Fibroblast of skin of right quadriceps (primary cell): Measurements from ENCODE around the gene GRID1.

Source experiments
- DNase-seq: peaks from one replicate; pipeline ENCODE4 v3.0.0-alpha.2; 2013

GRID1 gene

DNA sequence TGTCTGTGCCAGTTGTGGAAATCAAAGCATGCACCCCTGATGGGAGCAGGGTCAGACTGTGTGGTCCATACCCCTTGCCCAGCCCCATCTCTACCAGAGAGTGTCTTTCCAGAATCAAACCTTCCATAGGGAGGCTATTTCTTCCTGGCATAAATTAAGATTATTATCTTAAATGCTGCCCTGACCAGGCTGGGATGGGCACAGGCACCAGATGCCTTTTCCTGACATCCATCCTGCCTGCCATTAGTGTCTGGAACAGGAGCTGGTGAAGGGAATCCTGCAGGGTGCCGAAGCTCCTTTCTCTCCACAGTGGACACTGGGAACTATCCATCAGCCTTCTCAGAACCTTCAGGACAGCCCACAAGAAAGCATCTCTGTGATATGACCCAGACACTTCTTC, 296.3 kb downstream of the GRID1 start:
- no peak for DNase-seq

- no peak for DNase-seq
Measured at GRCh38 chr10:86068231-86069054, 298.2 kb downstream of the GRID1 start.

GRCh38 chr10:86067436-86068050, 299.1 kb downstream of the GRID1 start:
- DNase-seq = no peak

GRCh38 chr10:86066696-86067095, 299.9 kb downstream of the GRID1 start:
- DNase-seq = no peak

GRCh38 chr10:86065711-86066251, 300.8 kb downstream of the GRID1 start:
- DNase-seq = no peak

- no peak for DNase-seq
Measured at GRCh38 chr10:86064931-86065662, 301.5 kb downstream of the GRID1 start.

GRCh38 chr10:86064219-86064618, 302.4 kb downstream of the GRID1 start:
- DNase-seq = no peak

- DNase-seq = no peak
Measured at GRCh38 chr10:86063341-86063740, 303.3 kb downstream of the GRID1 start.

DNA sequence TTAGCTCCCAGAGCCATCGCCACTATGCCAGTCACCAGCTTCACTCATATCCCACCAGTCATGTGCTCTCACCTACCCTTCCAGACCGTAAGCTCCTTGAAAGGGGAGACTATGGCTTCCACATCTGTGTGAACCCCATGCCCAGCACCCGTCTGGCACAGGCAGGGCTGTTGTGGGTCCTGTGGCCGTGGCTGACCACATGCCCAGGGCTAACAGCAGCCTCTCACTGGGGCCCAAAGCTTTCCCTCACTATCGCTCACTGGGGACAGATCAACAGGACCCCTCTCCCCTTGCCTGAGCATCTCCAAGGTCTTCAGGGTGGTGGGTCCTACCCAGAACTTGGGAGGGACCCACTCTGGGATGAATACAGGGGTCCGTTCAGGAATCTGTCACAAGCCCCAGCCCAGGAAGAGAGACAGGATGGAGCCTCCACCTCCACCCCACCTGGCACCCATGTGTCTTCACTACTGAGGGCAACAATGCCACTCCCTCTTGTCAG, 303.9 kb downstream of the GRID1 start:
- no peak for DNase-seq

DNA sequence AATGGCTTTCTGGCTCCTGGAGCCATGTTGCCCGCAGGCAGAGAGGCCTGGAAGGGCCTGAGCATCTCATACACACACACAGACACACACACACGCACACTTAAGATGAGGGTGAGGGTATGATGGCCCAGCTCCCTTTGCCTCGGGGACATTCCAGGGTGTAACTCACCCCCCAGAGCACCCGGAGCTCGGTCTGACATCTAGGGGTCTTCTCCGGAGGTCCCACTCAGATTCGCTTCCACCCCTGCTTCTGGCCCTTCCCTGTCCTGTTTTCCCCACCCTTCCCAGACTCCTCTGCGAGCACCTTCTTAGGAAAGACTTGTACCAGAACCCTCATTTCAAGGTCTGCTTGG, 304.4 kb downstream of the GRID1 start:
- DNase-seq = no peak

DNA sequence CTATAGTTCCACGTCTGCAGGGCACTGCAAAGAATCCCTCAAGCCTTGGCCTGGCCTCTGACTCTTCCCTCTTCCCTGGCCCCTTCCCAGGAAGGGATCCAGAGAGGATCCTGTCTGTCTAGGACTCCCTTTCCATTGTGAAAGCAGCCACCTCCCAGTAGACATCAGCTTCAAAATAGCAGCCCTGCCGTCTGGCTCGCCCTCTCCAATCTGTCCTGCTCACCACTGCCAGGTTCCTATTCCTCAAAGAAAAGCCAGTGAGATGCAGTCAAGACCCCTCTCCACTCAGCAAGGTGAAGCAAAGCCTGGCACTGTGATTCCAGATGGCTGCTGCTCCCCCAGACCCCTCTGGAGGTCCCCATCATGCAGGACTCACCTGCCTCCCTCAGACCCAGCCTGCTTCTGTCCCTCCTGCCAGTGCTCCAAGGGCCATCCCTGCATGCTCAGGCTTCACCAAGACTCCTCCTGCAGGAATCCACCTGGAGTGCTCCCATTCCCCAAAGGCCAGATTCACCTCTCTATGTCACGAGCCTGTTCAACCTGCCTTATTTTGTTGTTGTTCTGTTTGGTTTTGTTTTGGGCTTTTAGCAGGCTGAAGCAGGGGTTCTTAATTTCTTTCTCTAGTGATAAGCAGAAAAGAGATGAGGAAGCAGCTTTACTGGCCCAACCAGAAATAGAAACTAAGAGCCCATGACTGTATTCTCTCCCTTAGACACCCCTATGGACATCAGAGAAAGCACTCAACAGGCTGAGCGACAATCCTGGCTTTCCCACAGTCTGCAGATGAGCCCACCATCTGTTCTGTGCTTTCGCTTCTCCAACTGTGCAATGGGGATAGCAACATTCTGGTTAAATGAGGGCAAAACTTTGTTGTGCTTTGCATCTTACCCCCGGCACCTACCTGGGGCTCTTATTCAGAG, 305.1 kb downstream of the GRID1 start:
- DNase-seq = no peak

DNA sequence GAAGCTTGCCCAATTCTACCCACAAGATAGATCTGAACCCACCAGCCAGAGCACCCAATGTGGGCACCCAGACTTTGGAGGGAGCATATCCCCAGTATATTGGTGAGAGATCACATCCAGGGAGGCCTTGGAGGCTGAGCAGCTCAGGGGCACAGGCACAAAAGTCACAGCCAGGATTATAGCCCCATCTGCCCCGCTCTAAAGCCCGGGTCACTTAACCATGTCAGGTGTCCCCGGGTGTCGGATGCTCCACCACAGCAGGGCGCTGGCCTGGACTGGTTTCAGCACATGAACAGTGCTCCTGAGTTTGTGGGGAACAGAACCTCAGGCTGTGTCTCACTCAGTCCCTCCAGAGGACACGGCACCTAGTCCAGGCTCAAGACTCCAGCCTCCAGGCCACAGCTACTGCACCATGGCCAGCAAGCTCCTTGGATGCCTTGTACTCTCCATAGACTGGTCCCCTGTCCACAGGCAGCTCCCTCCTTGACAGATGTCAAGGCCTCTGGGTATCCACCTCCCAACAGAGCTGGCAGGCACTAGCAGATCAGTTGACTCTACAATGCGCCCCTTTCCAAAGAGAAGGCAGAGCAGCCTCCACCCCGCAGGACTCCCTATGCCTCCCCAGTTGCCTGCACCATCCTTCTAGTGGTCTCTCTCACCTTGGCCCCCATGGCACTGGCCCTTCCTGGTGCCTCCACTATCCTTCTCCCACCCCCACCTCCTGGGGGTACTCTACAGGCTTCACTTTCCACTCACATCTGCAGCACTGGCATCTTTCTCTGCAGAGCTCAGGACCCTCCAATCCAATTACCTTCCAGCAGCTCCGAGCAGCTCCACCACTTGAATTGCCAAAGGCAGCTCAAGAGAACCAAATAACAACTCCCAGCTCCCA, 306.0 kb downstream of the GRID1 start:
- no peak for DNase-seq

GRCh38 chr10:86059892-86060291, 306.7 kb downstream of the GRID1 start:
- no peak for DNase-seq

DNA sequence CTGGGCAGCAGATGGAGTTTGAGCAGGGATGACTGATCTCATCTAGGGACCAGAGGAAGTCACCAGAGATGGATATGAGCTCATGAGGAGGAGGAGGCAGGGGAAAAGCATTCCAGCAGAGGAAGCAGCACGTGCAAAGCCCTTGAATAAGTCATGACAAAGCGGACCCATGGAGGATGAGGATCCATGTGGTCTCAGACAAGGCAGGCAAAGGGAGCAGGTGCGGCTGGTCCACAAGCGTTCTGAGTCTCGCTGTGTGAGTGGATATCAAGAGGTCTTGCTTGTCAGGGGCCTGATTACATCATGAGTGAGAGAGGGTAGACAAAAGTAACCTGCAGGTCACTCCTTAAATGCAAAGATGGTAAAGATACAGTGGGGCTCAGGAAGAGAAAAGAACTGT, 307.6 kb downstream of the GRID1 start:
- no peak for DNase-seq

GRCh38 chr10:86057708-86058107, 308.9 kb downstream of the GRID1 start:
- DNase-seq = no peak

DNA sequence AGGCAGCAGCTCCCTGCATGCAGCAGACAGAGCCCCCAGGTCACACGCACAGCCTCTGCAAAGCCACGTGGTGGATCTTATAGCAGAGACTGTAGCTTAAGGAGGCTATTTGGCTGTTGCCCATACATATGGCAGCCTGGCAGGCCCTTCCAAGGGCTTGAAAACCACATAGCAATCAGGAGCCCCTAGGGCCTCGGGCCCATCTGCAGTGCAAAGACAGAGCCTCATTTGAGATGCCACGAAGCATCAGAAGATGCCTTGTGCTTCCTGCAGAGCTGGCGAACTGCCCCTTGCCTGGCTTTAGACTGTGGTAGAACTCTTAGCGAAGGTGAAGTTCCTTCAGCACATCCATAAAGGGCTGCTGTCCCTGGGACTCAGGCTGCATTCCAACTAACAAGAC, 309.9 kb downstream of the GRID1 start:
- no peak for DNase-seq

DNA sequence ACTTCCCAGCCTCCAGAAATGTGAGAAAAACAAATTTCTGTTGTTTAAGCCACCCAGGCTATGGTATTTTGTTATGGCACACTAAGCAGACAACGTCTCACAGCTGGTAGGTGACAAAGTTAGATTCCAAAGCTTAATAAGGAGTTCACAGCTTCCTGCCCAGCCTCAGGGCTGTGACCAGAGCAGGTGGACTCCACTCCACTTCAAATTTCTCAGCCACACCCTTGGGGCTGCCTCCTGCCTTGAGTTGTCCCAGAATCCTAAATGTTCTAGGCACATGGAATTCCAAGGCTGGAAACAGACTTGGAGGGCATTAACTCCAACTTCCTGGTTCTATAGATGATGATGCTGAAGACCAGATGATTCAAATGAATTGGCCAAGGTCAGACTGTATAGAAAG, 310.7 kb downstream of the GRID1 start:
- no peak for DNase-seq

DNA sequence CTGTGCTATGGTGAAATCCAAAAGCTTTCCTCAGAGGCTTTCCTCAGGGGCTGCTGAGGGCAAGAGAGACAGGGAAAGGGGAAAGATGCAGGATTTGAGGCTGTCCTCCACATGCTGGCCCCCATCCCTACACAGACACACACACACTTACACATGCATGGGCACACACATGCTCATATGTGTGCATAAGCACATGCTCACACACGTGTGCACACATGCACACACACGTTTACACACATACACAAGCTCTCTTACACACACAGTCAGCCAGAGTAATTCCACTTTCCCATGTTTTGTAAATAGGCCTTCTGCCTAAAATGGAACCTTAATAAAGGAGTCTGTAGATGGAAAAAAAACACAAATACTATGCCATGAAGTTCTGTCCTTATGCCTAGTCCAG, 312.9 kb downstream of the GRID1 start:
- DNase-seq = no peak

DNA sequence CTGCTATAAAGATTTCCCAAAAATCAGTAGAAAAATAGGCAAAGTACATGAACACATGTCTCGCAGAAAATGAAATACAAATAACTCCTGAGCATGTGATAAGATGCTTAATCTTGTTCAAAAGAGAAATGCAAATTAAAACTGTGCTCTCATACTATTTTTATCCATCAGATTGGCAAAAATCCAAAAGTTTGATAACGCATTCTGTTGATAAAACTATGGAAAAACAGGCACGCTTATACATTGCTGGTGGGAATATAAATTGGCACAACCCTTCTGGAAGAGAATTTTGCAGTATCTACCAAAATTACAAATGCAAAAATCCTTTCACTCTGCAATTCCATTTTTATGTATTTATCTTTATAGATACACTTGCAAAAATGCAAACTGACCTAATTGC, 315.0 kb downstream of the GRID1 start:
- no peak for DNase-seq

- DNase-seq = no peak
Measured at GRCh38 chr10:86049442-86049841, 317.2 kb downstream of the GRID1 start.

DNA sequence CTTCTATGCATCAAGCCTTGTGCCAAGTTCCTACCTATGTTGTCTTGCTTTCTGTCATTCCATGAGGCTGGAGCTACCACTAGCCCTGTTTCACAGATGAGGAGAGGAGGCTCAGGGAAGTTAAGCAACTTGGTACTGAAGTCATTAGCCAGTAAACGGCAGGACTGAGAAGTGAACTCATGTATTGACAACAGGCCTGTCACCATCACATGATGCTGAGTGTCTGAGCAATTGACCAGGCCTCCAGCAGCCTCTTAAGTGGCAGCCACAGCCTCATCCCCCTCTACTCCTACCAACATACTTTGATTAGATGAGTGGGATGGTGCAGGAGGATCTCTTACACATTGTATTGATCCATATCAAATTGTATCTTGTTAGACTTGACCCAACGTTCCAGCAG, 317.6 kb downstream of the GRID1 start:
- DNase-seq = no peak
